T-helper 17 cell (primary cell): ENCODE results near the gene ITFG1. TPM values are rescaled to one million over a fixed set of nuclear protein-coding genes. Genes with fewer than 3 reads are reported as not detected.
"Not testable (repeated sequence)": the region's sequence is repeated elsewhere in the genome, so short reads cannot be mapped to it uniquely, and the experiment has no call there.

ENCODE experiments used
- ATAC-seq: fragments of 150-1000 bp; cut with Tn5 transposase; 2 replicates; pipeline ENCODE4 v1.10.0; 2021; ENCODE audit warnings: mild to moderate bottlenecking, moderate library complexity
- DNase-seq, 3 donors: peaks; one replicate each; pipeline versions ENCODE4 v3.0.0 to v3.0.0-alpha.2; 2020 to 2021
- H3K9me3 ChIP-seq: one replicate; pipeline ENCODE4 v1.7.0; 2013; ENCODE audit warnings: low read length, mild to moderate bottlenecking; ENCODE audit not compliant: control insufficient read depth, poor library complexity, severe bottlenecking
- H3K27ac Mint-ChIP-seq: one replicate; pipeline ENCODE4 v1.8.0; 2022; ENCODE audit warnings: mild to moderate bottlenecking, moderate library complexity, mixed read lengths
- H3K27me3 Mint-ChIP-seq: one replicate; pipeline ENCODE4 v1.8.0; 2022; ENCODE audit warnings: mixed read lengths
- H3K36me3 Mint-ChIP-seq: one replicate; pipeline ENCODE4 v1.8.0; 2022; ENCODE audit warnings: low read depth, mixed read lengths
- H3K4me1 Mint-ChIP-seq: one replicate; pipeline ENCODE4 v1.8.0; 2022; ENCODE audit warnings: mild to moderate bottlenecking, mixed read lengths
- H3K4me3 Mint-ChIP-seq: one replicate; pipeline ENCODE4 v1.8.0; 2022; ENCODE audit warnings: mild to moderate bottlenecking, moderate library complexity, mixed read lengths
- total RNA-seq, 4 donors: library from RNA in 2 of 4; stranded (reverse) in 2 of 4; gene quantifications; one replicate each; pipeline ENCODE4 v1.2.3 and lab custom pipeline; 2022 to 2026

Gene ITFG1
- total RNA-seq, 2 donors from 2014 or later = 27.6 to 29.5 TPM

DNA sequence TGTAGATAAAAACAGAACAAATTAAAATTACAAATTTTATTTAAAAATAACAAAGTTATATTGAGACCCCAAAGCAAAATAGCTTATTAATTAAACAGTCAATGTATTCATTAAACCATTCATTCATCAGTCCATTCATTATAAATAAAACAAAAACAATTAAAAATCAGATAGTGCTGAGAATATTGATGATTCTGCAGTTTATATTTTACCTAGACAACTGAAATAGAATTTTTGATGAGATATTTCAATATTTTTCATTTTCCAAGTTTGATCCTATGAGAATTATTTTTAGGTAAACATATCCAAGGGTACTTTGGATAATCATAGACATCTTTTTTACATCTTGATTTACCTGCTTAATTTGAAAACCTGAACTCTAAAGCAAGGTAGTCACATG is 301.9 kb downstream of the ITFG1 start:
- H3K36me3 Mint-ChIP-seq = peaks cover 9% of the 10 kb centered on the region
- ATAC-seq (no peak), DNase-seq (no peak)
- no peak overlapping the region for H3K4me3 Mint-ChIP-seq
- H3K4me1 Mint-ChIP-seq = no peaks in the 10 kb centered on the region
- no peaks in the 10 kb centered on the region for H3K9me3 ChIP-seq
- no peaks in the 10 kb centered on the region for H3K27me3 Mint-ChIP-seq
- no peak overlapping the region for H3K27ac Mint-ChIP-seq

DNA sequence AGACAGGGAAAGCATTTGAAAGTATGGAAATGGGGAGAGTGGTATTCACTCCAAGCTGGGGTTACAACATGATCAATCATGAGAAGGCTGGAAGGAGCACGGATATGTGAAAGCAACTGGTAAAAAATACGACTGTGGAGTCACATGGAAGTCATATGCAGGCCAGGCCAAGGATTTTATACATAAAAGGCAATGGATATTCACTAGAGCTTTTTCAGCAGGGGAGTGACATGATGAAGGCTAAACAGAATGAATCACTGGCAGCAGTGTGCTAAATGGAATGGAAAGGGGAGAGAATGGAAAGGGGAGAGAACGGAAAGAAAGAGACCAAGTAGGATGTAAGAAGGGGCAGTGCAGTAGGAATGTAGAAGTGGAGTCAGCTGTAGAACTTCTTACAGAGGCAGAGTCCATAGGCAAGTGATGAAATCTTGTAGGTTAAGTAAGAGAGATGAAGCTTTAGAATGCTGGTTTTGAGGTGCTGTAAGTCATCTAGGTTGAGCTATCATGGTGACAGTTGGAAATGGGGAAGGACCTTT is 304.1 kb downstream of the ITFG1 start:
- ATAC-seq = no peak
- H3K27me3 Mint-ChIP-seq = no peaks in the 10 kb centered on the region
- peaks cover 13% of the 10 kb centered on the region for H3K36me3 Mint-ChIP-seq
- H3K4me3 Mint-ChIP-seq = no peak overlapping the region
- no peaks in the 10 kb centered on the region for H3K4me1 Mint-ChIP-seq
- H3K9me3 ChIP-seq = no peaks in the 10 kb centered on the region
- no peak overlapping the region for H3K27ac Mint-ChIP-seq
- no peak for DNase-seq

DNA sequence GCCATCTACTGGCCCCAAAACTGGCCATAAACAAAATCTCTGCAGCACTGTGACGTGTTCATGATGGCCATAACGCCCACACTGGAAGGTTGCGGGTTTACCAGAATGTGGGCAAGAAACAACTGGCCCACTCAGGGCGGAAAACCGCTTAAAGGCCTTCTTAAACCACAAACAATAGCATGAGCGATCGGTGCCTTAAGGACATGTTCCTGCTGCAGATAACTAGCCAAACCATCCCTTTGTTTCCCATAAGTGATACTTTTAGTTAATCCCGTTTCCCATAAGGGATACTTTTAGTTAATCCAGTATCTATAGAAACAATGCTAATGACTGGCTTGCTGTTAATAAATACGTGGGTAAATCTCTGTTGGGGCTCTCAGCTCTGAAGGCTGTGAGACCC is 308.4 kb downstream of the ITFG1 start:
- H3K9me3 ChIP-seq, H3K4me1 Mint-ChIP-seq, H3K27ac Mint-ChIP-seq, ATAC-seq, H3K27me3 Mint-ChIP-seq, DNase-seq: not testable (repeated sequence)
- Mint-ChIP-seq H3K36me3 (peaks cover 11% of the 10 kb centered on the region), H3K4me3 (peak overlapping the region; percentile 43)

DNA sequence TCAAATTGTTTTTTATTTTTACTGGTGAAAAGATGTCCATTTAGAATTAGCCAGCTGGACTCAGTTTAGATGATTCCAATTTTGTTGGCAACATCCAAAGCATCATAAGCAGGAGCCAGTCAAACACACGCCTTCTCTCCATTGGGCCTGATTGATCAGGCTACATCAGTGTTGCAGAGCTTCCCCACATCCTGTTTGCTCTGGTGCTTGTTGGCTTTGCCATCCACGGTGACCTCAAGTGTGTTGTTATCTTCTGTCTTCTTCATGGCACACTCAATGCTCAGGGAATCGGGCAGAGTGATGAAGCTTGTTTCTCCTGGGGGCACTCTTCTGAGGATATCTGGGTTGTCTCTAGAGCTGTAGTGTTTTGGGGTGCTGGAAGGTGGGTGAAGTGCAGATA is 310.8 kb downstream of the ITFG1 start:
- Mint-ChIP-seq H3K27me3 (peaks cover 9% of the 10 kb centered on the region), H3K4me1 (peaks cover 6% of the 10 kb centered on the region), H3K36me3 (peaks cover 4% of the 10 kb centered on the region), H3K27ac (no peak overlapping the region), H3K4me3 (no peak overlapping the region)
- H3K9me3 ChIP-seq = peaks cover 2% of the 10 kb centered on the region
- ATAC-seq (peak; percentile 51), DNase-seq (no peak)

DNA sequence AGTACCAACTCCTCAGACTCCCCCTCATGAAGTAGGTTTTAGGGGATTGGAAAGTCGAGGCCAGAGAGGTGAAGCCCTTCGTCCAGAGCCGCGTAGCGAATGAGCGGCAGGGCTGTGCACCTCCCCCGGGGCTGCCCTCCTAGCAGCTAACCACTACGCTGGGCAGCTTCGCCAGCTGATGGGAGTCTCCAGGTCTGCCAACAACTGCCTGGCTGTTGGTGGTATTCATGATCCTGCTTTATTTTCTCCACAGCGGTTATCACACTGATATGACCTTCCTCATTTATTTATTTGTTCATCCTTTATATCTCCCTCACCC is 316.3 kb downstream of the ITFG1 start:
- Mint-ChIP-seq H3K36me3 (no peaks in the 10 kb centered on the region), H3K27ac (no peak overlapping the region), H3K27me3 (peaks cover 9% of the 10 kb centered on the region), H3K4me1 (peaks cover 21% of the 10 kb centered on the region), H3K4me3 (peak overlapping the region; percentile 89)
- no peak for ATAC-seq
- H3K9me3 ChIP-seq = no peaks in the 10 kb centered on the region
- no peak for DNase-seq

DNA sequence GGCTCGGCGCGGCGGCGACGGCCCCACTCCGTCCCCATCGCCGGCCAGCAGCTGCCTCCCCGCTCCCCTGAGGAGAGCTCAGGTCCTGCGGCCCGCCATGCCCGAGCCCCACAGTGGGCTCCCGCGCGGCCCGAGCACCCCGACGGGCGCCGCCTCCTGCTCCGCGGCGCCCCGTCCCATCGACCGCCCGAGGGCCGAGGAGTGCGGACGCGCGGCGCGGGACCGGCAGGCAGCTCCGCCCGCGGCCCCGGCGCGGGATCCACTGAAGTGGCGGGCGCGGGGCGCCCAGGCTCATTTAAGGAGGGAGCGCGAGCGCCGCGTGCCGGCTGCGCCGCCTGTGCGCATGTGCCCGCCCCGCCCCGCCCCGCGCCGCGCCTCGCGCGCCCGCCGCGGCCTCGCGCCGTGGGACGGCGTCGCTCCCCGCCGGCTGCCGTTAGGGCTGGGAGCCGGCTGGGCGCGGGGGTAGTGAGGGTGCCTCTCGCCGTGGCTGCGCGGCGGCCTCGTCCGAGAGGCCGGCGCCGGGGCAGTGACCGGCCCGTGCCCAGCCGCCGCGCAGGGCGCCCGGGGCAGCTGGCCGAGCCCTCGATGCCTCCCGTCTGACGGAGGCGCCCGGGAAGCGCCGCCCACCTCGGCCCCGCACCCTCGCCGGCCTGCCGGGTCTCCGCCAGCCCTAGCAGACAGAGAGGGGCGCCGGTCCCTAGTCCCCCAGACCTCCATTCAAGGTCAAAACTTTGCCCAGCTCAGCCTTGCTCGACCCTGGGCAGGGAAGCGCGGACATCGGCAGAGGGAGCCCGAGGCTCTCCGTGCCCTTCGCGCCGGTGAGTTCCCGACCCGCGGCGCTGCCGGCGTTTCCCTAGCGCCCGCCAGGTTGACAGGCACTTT is 316.9 kb downstream of the ITFG1 start, which contains the start of gene NETO2:
TSS of gene NETO2 (minus strand) at position 269 of the 882 bp plus-strand sequence. CDS start 333 bp downstream, outside the sequence.
- Mint-ChIP-seq H3K27me3 (peaks cover 9% of the 10 kb centered on the region), H3K4me3 (peak within 1 kb of the TSS; percentile 94), H3K4me1 (peaks cover 22% of the 10 kb centered on the region), H3K36me3 (no peaks in the 10 kb centered on the region), H3K27ac (peak within 1 kb of the TSS; percentile 84)
- ATAC-seq (peak; percentile 75), DNase-seq (peak; percentile 63 to 71 (median 64))
- no peaks in the 10 kb centered on the region for H3K9me3 ChIP-seq

DNA sequence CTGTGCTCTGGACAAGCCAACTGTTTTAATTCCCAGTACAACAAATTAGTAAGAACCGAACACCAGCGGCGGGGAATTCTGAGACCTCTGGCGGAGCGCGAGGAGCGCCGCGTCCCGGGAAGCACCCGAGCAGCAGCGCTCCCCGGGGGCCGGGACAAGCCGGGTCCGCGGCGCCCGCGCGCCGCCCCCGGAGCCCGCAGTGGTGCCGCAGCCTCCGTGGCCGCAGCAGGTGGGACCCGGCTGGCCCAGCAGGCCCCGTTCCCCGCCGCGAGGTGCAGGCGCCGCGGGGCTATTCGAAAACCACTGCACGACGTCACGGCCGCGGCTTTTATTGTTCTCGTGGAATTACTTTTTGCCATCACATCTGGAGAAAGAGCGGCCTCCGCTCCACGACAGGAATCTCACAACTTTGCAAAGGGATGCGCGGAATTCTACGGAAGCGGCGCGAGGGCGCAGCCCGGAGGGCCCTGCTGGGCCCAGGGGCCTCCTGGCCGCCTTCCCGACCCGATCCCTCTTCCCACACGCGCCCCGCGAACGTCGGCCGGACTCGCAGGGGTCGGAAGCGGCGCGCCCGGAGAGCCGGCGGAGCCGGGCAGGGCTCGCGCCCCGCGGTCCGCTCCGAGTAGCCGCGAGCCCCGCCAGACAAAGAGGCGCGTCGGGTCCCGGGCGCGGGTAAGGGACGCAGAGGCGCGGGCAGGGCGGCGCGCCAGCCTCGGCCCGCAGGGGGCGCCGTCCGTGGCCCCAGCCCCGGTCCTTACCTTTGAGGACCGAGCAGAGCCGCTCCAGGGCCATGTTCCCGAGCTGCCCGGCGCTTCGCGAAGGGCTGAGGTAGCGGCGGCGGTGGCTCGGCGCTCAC is 317.8 kb downstream of the ITFG1 start:
- H3K4me3 Mint-ChIP-seq = peak overlapping the region; percentile 94
- no peaks in the 10 kb centered on the region for H3K9me3 ChIP-seq
- peaks cover 26% of the 10 kb centered on the region for H3K4me1 Mint-ChIP-seq
- peaks cover 9% of the 10 kb centered on the region for H3K27me3 Mint-ChIP-seq
- peak; percentile 54 to 61 (median 58) for DNase-seq
- peak; percentile 74 for ATAC-seq
- peak overlapping the region; percentile 84 for H3K27ac Mint-ChIP-seq
- no peaks in the 10 kb centered on the region for H3K36me3 Mint-ChIP-seq

DNA sequence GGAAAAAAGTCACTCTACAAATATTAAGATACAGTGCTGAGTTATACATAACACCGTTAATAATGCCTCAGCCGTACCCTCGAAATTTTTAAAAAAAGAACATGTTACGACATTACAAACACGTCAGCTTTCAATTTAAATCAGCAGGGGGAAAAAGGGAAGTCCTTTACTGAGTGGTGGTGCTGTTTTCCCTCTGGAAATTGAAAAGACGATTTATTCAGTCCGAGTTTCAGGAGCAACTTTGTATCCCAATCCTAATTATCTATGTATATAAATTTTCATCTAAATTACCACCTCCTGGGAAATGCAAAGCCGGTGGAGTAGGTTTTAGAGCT is 318.4 kb downstream of the ITFG1 start:
- peaks cover 9% of the 10 kb centered on the region for H3K27me3 Mint-ChIP-seq
- no peaks in the 10 kb centered on the region for H3K36me3 Mint-ChIP-seq
- peaks cover 26% of the 10 kb centered on the region for H3K4me1 Mint-ChIP-seq
- H3K9me3 ChIP-seq = no peaks in the 10 kb centered on the region
- peak overlapping the region; percentile 84 for H3K27ac Mint-ChIP-seq
- peak overlapping the region; percentile 94 for H3K4me3 Mint-ChIP-seq
- no peak for DNase-seq
- ATAC-seq = no peak

DNA sequence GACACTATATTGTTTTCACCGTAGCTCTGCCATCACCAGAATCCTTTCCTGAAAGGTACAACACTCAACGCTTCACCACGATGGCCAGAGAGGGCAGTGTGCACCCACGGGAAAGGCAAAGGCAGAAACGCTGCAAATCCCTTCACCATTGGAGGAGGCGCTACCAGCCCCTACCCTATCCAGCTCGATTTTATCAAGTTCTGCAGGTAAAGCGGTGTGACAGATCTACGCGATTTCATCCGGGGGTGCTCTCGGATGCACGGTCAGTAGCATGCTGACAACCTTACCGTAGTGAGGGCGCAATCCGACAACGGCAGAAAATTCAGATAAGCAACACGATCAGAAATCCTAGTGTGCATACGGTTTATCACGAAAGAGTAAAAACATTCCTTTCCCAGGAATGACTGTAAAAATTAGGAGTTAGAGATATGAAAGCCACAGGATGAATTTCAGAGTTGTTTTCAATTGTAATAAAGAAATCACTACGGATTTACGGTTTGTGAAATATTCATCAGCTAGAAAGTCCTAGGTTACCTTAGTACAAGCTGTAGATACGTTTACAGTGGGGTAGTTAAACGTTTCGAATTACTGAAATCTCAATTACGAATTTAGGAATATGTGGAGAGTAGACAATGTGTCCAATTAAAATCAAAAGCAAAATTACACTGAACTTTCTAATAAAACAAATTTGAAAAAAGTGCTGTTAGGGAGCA is 318.9 kb downstream of the ITFG1 start:
- H3K4me1 Mint-ChIP-seq = peaks cover 26% of the 10 kb centered on the region
- no peaks in the 10 kb centered on the region for H3K36me3 Mint-ChIP-seq
- H3K27me3 Mint-ChIP-seq = peaks cover 9% of the 10 kb centered on the region
- peak; percentile 66 to 80 (median 72) for DNase-seq
- ATAC-seq = peak; percentile 77
- H3K4me3 Mint-ChIP-seq = peak overlapping the region; percentile 94
- peak overlapping the region; percentile 84 for H3K27ac Mint-ChIP-seq
- H3K9me3 ChIP-seq = no peaks in the 10 kb centered on the region

DNA sequence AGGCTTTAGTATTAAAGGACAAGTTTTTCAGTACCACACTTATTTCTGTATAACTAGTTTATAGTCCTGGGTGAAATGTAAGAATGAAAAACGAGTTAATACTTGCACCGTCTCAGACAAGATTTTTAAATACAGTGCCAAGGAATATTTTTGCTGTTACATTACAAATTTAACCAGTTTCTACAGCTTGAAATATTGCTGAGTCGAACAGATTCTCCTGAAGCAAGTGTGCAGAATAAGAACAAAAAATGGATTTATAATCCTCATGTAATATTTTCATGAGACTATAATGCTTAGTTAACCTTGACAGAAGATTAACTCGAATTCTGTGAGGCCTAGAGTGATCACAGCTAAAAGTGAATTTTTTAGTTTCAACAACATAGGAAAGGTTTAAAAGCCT is 320.2 kb downstream of the ITFG1 start:
- no peaks in the 10 kb centered on the region for H3K9me3 ChIP-seq
- Mint-ChIP-seq H3K4me3 (no peak overlapping the region), H3K4me1 (peaks cover 25% of the 10 kb centered on the region), H3K36me3 (no peaks in the 10 kb centered on the region), H3K27me3 (peaks cover 4% of the 10 kb centered on the region), H3K27ac (no peak overlapping the region)
- no peak for DNase-seq
- no peak for ATAC-seq

DNA sequence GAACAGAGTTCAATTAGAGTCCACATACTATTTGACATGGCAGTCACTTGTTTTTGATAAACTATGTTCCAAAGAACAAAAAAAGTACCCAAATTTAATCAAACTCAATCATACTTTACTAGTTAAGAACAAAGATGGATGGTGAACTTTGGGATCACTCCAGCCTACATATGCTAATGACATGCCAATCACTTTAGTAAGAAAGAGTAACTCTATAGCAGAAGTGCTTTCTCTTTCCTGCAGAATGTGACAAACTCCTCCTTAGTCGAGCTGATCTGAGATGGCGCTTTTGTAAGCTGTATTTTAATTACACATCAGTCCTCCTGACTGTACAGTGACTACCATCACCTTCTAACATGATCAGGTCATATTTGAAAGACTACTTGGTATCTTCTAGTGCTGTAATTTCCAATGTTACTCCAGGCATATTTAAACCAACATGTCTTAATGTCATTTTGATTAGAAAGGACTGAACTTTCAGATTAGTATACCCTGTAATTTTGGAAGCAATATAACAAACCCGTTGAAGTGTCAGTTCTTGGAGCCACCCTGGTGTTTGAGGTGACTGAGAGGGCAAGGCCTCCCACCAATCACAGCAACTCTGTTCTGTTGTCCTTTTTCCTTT is 321.2 kb downstream of the ITFG1 start:
- H3K36me3 Mint-ChIP-seq = no peaks in the 10 kb centered on the region
- no peaks in the 10 kb centered on the region for H3K9me3 ChIP-seq
- DNase-seq (no peak), ATAC-seq (no peak)
- peak overlapping the region; percentile 33 for H3K4me3 Mint-ChIP-seq
- H3K27ac Mint-ChIP-seq = peak overlapping the region; percentile 37
- peaks cover 21% of the 10 kb centered on the region for H3K4me1 Mint-ChIP-seq
- no peaks in the 10 kb centered on the region for H3K27me3 Mint-ChIP-seq

DNA sequence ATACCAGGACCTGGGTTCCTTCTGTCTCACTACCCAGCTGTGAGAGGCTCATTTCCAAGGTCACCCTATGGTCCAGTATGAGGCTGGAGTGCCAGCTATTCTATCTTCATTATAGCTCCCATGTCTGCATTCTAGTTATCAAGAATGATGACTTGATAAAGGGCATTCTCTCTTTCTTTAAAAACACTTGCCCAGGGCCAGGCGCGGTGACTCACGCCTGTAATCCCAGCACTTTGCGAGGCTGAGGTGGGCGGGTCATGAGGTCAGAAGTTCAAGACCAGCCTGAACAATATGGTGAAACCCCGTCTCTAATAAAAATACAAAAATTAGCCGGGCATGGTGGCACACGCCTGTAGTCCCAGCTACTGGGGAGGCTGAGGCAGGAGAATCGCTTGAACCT is 322.9 kb downstream of the ITFG1 start:
- H3K4me3 Mint-ChIP-seq, H3K27me3 Mint-ChIP-seq, ATAC-seq, DNase-seq, H3K9me3 ChIP-seq, H3K36me3 Mint-ChIP-seq: not testable (repeated sequence)
- Mint-ChIP-seq H3K4me1 (peaks cover 17% of the 10 kb centered on the region), H3K27ac (peak overlapping the region; percentile 66)
